Ovary (tissue), 9 donors: Measurements from ENCODE around the gene SEC14L2. TPM values are rescaled to one million over a fixed set of nuclear protein-coding genes. Genes with fewer than 3 reads are reported as not detected.

ENCODE experiments used
- DNase-seq, 5 donors: peaks; one replicate each; pipeline ENCODE4 v3.0.0-alpha.2; 2019 to 2020
- H3K27ac ChIP-seq, 2 donors: fragments of 200-600 bp; one replicate each; pipeline versions ENCODE4 v1.5.1 to v1.8.0; 2019 to 2022
- H3K27me3 ChIP-seq: fragments of 200-600 bp; one replicate; pipeline ENCODE4 v1.8.0; 2022
- H3K36me3 ChIP-seq: fragments of 200-600 bp; sonication (generic); one replicate; pipeline ENCODE4 v1.5.1; 2019
- H3K4me1 ChIP-seq: one replicate; pipeline ENCODE4 v1.8.1; 2013; ENCODE audit warnings: mild to moderate bottlenecking, moderate library complexity; ENCODE audit not compliant: insufficient read depth
- H3K4me3 ChIP-seq: fragments of 200-600 bp; sonication (generic); one replicate; pipeline ENCODE4 v1.5.1; 2017
- H3K9me3 ChIP-seq, 2 donors: fragments of 200-600 bp in 1 of 2; sonication (generic) in 1 of 2; one replicate each; pipeline versions ENCODE4 v1.5.1 to v1.8.1; 2013 to 2019; ENCODE audit warnings: mild to moderate bottlenecking in 1 of 2, moderate library complexity in 1 of 2
- CTCF ChIP-seq, 3 donors: fragments of 450-650 bp in 2 of 3; fragments of 200-600 bp in 1 of 3; IDR thresholded peaks; one replicate each; pipeline versions ENCODE4 v1.5.1 to v1.8.0; 2016 to 2022; ENCODE audit warnings: antibody characterized with exemption in 3 of 3, mild to moderate bottlenecking in 1 of 3
- EP300 ChIP-seq: sonication (generic); formaldehyde crosslinking; IDR thresholded peaks from one replicate; pipeline ENCODE4 v1.6.1; 2017; ENCODE audit warnings: antibody characterized with exemption
- POLR2A ChIP-seq: fragments of 450-650 bp; IDR thresholded peaks from one replicate; pipeline ENCODE4 v1.6.1; 2017; ENCODE audit warnings: antibody characterized with exemption, mild to moderate bottlenecking, moderate library complexity
- WGBS, 3 donors: extraction: QIAGEN DNeasy Blood & Tissue Kit in 1 of 3; methylation state at CpG; one replicate each; pipeline versions ENCODE4 v1.1.5 to v1.1.7; 2013 to 2017; 5-methylcytosine and 5-hydroxymethylcytosine counted together
- intact Hi-C, 4 donors: fragments of 100-400 bp; cut with DNase I; formaldehyde crosslinking; loops; one replicate each; pipeline versions ENCODE4 v1.11.0 to v1.15.1; 2022 to 2023
- polyA plus RNA-seq, 2 donors: library from polyadenylated mRNA; stranded (reverse); fragments of 200-250 nt in 1 of 2; fragments of 350-450 nt in 1 of 2; fragmentation: Illumina TruSeq in 1 of 2; extraction: RNeasy Lipid Tissue Mini Kit (QIAGEN cat#74804) in 1 of 2; gene quantifications; one replicate each; pipeline ENCODE4 v1.2.3, GENCODE V29; 2013 to 2014
- total RNA-seq, 7 donors: library from RNA; depleted of rRNA in 2 of 7; stranded (reverse); fragments of >200 nt in 2 of 7; fragmentation: NEBNext Ultra II Directional in 3 of 7; extraction: Animal tissue kit (Norgen Biotek cat#: 25700) in 3 of 7; gene quantifications; one replicate each; pipeline versions ENCODE4 v1.1.0 to v1.2.4, GENCODE V29; 2016 to 2023
- donor health status: DM: no; HTN: no; CAD: no; lungs with moderate emphysema.
- donor health status: DM: no; HTN: no; CAD: no.
- donor health status: Bipolar disorder and iron deficiency.
- donor health status: DM: yes; HTN: yes; CAD: no.
- donor health status: DM: no; HTN: no; CAD: no.
- donor health status: DM: yes; HTN: yes; CAD: no.

The SEC14L2 gene
- total and polyA plus RNA-seq, 9 donors, result 2.5 to 14.3 (median 8.2) TPM

GRCh38 chr22:30372915-30373314, 23.9 kb upstream of the SEC14L2 start:
- no peak overlapping the region for H3K27ac ChIP-seq
- no peaks in the 10 kb centered on the region for H3K36me3 ChIP-seq
- DNase-seq, result no peak
- TF ChIP-seq POLR2A, result no peak
- no peak for TF ChIP-seq EP300
- TF ChIP-seq CTCF (IDR thresholded peaks at IDR 0.05), result no peak
- H3K27me3 ChIP-seq, result no peaks in the 10 kb centered on the region
- intact Hi-C loops, result no loop called here
- no peak overlapping the region for H3K4me3 ChIP-seq
- no peaks in the 10 kb centered on the region for H3K9me3 ChIP-seq
- no peaks in the 10 kb centered on the region for H3K4me1 ChIP-seq
- whole genome bisulfite sequencing, 3 donors, result 40 to 57% (median 52%) methylated on average over 8 of the region's 8 CpGs

DNA sequence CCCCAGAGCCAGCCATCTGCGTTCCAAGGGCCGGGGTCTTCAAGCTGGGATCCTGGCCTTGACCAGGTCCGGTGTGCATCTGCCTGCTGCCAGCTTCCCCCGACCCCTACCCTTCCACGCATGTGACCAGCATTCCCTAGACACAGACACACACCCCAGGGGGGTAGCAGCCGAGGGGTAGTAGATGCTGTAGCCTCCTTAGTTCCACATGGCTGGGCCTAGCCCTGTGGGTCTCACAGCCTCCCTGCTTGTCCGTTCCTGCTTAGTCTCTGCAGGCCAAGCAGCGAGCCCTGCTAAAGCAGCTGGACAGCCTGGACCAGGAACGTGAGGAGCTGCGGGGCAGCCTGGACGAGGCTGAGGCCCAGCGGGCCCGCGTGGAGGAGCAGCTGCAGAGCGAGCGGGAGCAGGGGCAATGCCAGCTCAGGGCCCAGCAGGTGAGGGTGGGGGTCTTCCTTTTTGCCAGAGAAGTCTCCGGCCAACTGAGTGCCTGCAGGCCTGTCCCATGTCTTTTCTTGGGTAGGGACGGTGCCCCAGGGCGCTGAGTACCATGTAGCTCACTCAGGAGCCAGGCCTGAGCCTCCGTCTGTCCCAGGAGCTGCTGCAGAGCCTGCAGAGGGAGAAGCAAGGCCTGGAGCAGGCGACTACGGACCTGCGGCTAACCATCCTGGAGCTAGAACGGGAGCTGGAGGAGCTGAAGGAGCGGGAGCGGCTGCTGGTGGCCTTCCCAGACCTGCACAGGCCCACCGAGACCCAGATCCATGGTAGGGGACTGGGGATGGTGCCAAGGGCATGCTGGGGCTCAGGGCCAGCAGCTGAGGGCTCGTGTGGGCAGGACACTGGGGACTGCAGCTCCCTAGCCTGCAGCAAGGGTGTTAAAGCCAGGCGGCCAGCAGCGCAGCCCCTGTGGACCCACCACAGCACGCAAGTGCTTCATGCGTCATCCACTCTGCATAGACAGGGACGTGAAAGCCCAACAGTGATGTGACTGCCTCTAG, 23.2 kb upstream of the SEC14L2 start:
- no peak for TF ChIP-seq CTCF (IDR thresholded peaks at IDR 0.05)
- no peak for TF ChIP-seq EP300
- no peak for TF ChIP-seq POLR2A
- Histone ChIP-seq H3K9me3 (no peaks in the 10 kb centered on the region), H3K4me1 (no peaks in the 10 kb centered on the region), H3K4me3 (no peak overlapping the region), H3K27ac (no peak overlapping the region), H3K36me3 (no peaks in the 10 kb centered on the region), H3K27me3 (no peaks in the 10 kb centered on the region)
- intact Hi-C loops, result no loop called here
- WGBS, 3 donors, result 71 to 74% (median 74%) methylated on average over 32 to 33 of the region's 33 CpGs
- DNase-seq, result no peak

DNA sequence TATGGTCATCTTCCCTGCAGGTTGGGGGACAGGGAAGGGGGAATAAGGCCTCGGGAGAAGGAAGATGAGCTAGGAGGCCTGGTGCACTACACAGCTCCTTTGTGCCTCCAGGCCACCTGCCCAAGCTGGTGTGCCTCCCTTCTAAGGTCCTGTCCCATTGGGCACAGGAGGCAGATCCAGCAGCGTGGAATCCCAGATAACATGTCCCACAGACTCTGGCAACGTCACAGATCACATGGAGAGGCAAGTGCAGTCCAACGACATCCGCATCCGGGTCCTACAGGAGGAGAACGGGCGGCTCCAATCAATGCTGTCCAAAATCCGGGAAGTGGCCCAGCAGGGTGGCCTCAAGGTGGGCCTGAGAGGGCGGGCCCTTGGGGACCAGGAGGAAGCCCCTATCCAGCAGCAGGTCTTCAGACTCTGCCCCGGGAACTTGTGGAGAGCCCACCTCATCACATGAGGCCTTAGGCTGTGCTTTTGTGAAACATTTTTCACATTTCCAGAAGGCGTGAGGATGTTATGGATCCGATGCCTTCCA, 21.4 kb upstream of the SEC14L2 start:
- H3K27me3 ChIP-seq, result no peaks in the 10 kb centered on the region
- no peaks in the 10 kb centered on the region for H3K4me1 ChIP-seq
- no peaks in the 10 kb centered on the region for H3K36me3 ChIP-seq
- no peak for DNase-seq
- TF ChIP-seq POLR2A, result no peak
- TF ChIP-seq EP300, result no peak
- TF ChIP-seq CTCF (IDR thresholded peaks at IDR 0.05), result no peak
- H3K4me3 ChIP-seq, result no peak overlapping the region
- intact Hi-C loops, result no loop called here
- no peak overlapping the region for H3K27ac ChIP-seq
- 77 to 88% (median 80%) methylated on average over 13 of the region's 13 CpGs for WGBS, 3 donors
- H3K9me3 ChIP-seq, result no peaks in the 10 kb centered on the region

DNA sequence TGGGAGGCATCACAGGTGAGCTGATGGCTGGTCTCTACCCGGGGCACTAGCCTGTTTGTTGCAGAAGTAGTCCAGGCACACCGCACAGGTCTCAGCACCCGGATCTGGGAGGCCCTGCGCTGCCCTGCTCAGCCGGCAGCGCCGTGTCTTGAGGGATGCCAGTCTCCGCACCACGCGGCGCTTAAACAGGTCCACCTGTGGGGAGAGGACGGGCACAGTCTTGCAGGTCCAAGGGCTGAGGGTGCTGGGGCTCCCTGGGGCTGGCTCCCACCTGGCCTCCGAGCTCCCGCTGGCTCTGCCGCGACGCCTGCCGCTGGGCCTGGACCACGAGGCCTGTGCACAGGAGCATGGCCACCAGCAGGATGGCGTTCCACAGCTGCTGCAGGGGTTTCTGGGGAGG, 16.8 kb upstream of the SEC14L2 start:
- Histone ChIP-seq H3K36me3 (no peaks in the 10 kb centered on the region), H3K9me3 (no peaks in the 10 kb centered on the region), H3K4me1 (no peaks in the 10 kb centered on the region), H3K27me3 (no peaks in the 10 kb centered on the region), H3K27ac (no peak overlapping the region), H3K4me3 (no peak overlapping the region)
- intact Hi-C loops, result loop anchor here in 2 of 4 donors (5.0 to 10.0 kb wide), 2 partner anchors 113 to 275 kb away; partner anchors contain the start of gene OSM (in 1 of the 2)
- 91 to 95% (median 94%) methylated on average over 18 to 20 of the region's 20 CpGs for WGBS, 3 donors
- DNase-seq, result no peak
- TF ChIP-seq CTCF (IDR thresholded peaks at IDR 0.05), result no peak
- no peak for TF ChIP-seq POLR2A
- no peak for TF ChIP-seq EP300
